ENCODE data around the gene BLVRB.
"Not testable (repeated sequence)": the region's sequence is repeated elsewhere in the genome, so short reads cannot be mapped to it uniquely, and the experiment has no call there.

The BLVRB gene

DNA sequence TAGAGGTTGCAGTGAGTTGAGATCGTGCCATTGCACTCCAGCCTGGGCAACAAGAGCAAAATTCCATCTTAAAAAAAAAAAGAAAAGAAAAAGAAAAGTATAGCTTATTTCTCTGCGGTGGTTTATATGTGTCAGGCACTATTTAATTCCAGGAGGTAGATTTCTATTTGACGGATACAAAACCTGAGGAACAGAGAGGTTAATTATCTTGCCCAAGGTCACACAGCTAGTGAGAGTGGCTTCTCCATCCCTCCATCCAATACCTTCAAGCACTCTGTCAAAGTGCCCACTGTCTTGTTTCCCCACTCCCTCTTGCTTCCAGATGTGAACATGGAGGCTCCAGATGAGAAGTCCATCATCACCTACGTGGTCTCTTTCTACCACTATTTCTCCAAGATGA, 36.1 kb upstream of the BLVRB start:
- Histone ChIP-seq H3K36me3 (ENCODE audit: control insufficient read depth in 4 of 4, insufficient read depth in 4 of 4, low read length in 3 of 4) (no peaks in the 10 kb centered on the region), H3K4me1 (ENCODE audit: control extremely low read depth in 1 of 4, control insufficient read depth in 4 of 4, insufficient read depth in 4 of 4, low read length in 3 of 4) (no peaks in the 10 kb centered on the region), H3K9me3 (ENCODE audit: control extremely low read depth in 1 of 5, control insufficient read depth in 4 of 5, insufficient read depth in 2 of 5, low read depth in 1 of 5, low read length in 4 of 5) (no peaks in the 10 kb centered on the region), H3K27me3 (replicated peaks in 2 of 5; ENCODE audit: control insufficient read depth in 4 of 5, insufficient read depth in 5 of 5, low read length in 4 of 5) (peaks cover 0 to 5% (median 2%) of the 10 kb centered on the region in 5 experiments), H3K4me3 (ENCODE audit: control insufficient read depth in 1 of 7, extremely low read depth in 1 of 7, insufficient read depth in 4 of 7, low read depth in 2 of 7, low read length in 6 of 7) (no peak overlapping the region), H3K27ac (ENCODE audit: insufficient read depth in 1 of 2, low read depth in 1 of 2, low read length in 2 of 2, poor library complexity in 1 of 2, severe bottlenecking in 2 of 2) (no peak overlapping the region)
- WGBS (ENCODE audit: insufficient coverage): 100% methylated on average over 1 of the region's 4 CpGs
- POLR2A ChIA-PET: no interaction called here
- CTCF ChIA-PET: no interaction called here
- DNase-seq: no peak

DNA sequence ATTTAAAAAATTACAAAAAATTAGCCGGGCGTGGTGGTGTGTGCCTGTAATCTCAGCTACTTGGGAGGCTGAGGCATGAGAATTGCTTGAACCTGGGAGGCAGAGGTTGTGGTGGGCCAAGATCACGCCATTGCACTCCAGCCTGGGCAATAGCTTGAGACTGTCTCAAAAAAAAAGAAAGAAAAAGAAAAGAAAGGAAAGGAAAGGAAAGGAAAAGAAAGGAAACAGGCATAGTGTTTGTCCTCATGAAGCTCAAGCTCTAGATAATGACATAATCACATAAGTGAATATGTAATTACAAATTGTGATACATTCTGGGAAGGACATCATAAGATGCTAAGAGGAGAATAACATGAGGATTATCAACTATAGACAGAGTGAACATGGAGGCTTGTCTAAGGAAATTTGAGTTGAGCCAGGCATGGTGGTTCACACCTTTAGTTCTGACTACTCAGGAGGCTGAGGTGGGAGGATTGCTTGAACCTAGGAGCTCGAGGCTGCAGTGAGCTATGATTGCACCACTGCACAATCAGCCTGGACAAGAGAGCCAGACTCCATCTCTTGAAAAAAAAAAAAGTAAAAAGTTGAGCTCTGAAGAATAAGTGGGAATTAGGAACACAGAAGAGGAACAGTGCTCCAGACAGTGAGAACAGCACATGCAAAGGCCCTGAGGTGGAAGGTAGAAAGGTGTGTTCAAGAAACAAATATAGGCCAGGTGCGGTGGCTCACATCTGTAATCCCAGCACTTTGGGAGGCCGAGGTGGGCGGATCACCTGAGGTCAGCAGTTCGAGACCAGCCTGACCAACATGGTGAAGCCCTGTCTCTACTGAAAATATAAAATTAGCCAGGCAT, 35.4 kb upstream of the BLVRB start:
- H3K27ac ChIP-seq (ENCODE audit: insufficient read depth in 1 of 2, low read depth in 1 of 2, low read length in 2 of 2, poor library complexity in 1 of 2, severe bottlenecking in 2 of 2); H3K27me3 ChIP-seq (replicated peaks in 2 of 5; ENCODE audit: control insufficient read depth in 4 of 5, insufficient read depth in 5 of 5, low read length in 4 of 5); H3K36me3 ChIP-seq (ENCODE audit: control insufficient read depth in 4 of 4, insufficient read depth in 4 of 4, low read length in 3 of 4); DNase-seq; POLR2A ChIA-PET; H3K4me1 ChIP-seq (ENCODE audit: control extremely low read depth in 1 of 4, control insufficient read depth in 4 of 4, insufficient read depth in 4 of 4, low read length in 3 of 4); H3K4me3 ChIP-seq (ENCODE audit: control insufficient read depth in 1 of 7, extremely low read depth in 1 of 7, insufficient read depth in 4 of 7, low read depth in 2 of 7, low read length in 6 of 7); H3K9me3 ChIP-seq (ENCODE audit: control extremely low read depth in 1 of 5, control insufficient read depth in 4 of 5, insufficient read depth in 2 of 5, low read depth in 1 of 5, low read length in 4 of 5): not testable (repeated sequence)
- CTCF ChIA-PET: interaction anchor here (1.3 to 1.7 kb wide), 3 partner anchors 9 to 21 kb away, joined by 3 to 5 read pairs (median 5); no protein-coding TSS in a partner anchor
- WGBS (ENCODE audit: insufficient coverage): 95% methylated on average over 7 of the region's 8 CpGs

DNA sequence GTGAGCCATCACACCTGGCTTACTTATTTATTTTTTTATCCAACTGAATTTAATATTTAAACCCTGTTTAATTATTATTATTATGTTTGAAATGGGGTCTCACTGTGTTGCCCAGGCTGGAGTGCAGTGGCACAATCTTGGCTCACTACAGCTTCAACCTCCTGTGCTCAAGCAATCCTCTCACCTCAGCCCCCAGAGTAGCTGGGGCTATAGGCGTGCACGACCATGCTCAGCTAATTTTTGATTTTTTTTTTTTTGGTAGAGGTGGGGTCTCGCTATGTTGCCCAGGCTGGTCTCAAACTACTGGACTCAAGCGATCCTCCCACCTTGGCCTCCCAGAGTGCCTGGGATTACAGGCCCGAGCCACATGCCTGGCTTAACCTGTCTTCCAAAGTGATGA, 33.8 kb upstream of the BLVRB start:
- no peaks in the 10 kb centered on the region for H3K4me1 ChIP-seq (ENCODE audit: control extremely low read depth in 1 of 4, control insufficient read depth in 4 of 4, insufficient read depth in 4 of 4, low read length in 3 of 4)
- POLR2A ChIA-PET: no interaction called here
- CTCF ChIA-PET: interaction anchor here (0.9 to 1.7 kb wide), 4 partner anchors 11 to 22 kb away, joined by 3 to 5 read pairs (median 4); no protein-coding TSS in a partner anchor
- H3K27me3 ChIP-seq (replicated peaks in 2 of 5; ENCODE audit: control insufficient read depth in 4 of 5, insufficient read depth in 5 of 5, low read length in 4 of 5): peaks cover 0 to 5% (median 4%) of the 10 kb centered on the region in 5 experiments
- H3K27ac ChIP-seq (ENCODE audit: insufficient read depth in 1 of 2, low read depth in 1 of 2, low read length in 2 of 2, poor library complexity in 1 of 2, severe bottlenecking in 2 of 2): no peak overlapping the region
- H3K36me3 ChIP-seq (ENCODE audit: control insufficient read depth in 4 of 4, insufficient read depth in 4 of 4, low read length in 3 of 4): no peaks in the 10 kb centered on the region
- WGBS (ENCODE audit: insufficient coverage): 92% methylated on average over 5 of the region's 5 CpGs
- DNase-seq: no peak
- H3K9me3 ChIP-seq (ENCODE audit: control extremely low read depth in 1 of 5, control insufficient read depth in 4 of 5, insufficient read depth in 2 of 5, low read depth in 1 of 5, low read length in 4 of 5): no peaks in the 10 kb centered on the region
- no peak overlapping the region for H3K4me3 ChIP-seq (ENCODE audit: control insufficient read depth in 1 of 7, extremely low read depth in 1 of 7, insufficient read depth in 4 of 7, low read depth in 2 of 7, low read length in 6 of 7)

DNA sequence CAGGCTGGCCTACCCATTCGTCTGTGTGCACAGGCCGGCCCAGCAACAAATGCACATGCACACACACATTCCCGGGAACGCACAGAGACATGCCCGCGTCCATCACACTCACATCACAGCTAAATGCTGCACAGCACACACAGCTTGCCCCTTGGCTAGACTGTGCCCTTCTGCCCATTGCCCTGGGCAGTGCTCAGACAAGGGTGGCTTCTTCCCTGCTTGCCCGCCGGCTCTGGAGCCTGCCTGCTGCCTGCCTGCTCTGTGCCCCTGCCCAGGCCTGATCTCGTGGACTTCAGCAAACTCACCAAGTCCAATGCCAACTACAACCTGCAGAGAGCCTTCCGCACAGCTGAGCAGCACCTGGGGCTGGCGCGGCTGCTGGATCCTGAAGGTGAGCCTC, 31.7 kb upstream of the BLVRB start:
- Histone ChIP-seq H3K27me3 (replicated peaks in 2 of 5; ENCODE audit: control insufficient read depth in 4 of 5, insufficient read depth in 5 of 5, low read length in 4 of 5) (peaks cover 0 to 17% (median 4%) of the 10 kb centered on the region in 5 experiments), H3K4me3 (ENCODE audit: control insufficient read depth in 1 of 7, extremely low read depth in 1 of 7, insufficient read depth in 4 of 7, low read depth in 2 of 7, low read length in 6 of 7) (no peak overlapping the region), H3K9me3 (ENCODE audit: control extremely low read depth in 1 of 5, control insufficient read depth in 4 of 5, insufficient read depth in 2 of 5, low read depth in 1 of 5, low read length in 4 of 5) (peaks cover 0 to 10% (median 3%) of the 10 kb centered on the region in 5 experiments), H3K27ac (ENCODE audit: insufficient read depth in 1 of 2, low read depth in 1 of 2, low read length in 2 of 2, poor library complexity in 1 of 2, severe bottlenecking in 2 of 2) (no peak overlapping the region), H3K4me1 (ENCODE audit: control extremely low read depth in 1 of 4, control insufficient read depth in 4 of 4, insufficient read depth in 4 of 4, low read length in 3 of 4) (no peaks in the 10 kb centered on the region), H3K36me3 (ENCODE audit: control insufficient read depth in 4 of 4, insufficient read depth in 4 of 4, low read length in 3 of 4) (no peaks in the 10 kb centered on the region)
- ChIA-PET POLR2A (no interaction called here), CTCF (no interaction called here)
- WGBS (ENCODE audit: insufficient coverage): 100% methylated on average over 7 of the region's 12 CpGs
- no peak for DNase-seq

DNA sequence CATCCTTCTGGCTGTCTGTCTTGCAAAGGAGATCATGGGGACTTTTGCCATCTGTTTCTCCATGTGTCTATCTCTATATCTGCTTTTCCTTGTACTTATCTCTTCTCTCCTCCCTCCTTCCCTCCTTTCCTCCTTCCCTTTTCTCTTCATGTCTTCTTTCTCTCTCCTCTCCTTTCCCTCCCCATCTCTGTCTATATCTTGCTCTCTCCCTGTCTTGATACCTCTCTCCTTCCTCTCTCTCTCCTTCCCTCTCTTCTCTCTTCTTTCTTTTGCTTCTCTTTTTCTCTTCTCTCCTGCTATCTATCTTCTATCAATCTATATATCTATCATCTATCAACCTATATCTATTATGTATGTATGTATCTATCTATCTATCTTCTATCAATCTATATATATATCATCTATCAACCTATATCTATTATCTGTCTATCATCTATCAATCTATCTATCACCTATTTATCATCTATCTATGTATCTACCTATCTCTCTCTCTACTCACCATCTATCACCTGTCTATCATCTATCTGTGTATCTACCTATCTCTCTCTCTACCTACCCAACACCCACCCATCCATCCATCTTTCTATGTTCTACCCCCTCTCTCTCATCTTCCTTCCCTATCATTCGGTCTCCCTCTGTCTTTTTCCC, 28.8 kb upstream of the BLVRB start:
- 71% methylated on average over 1 of the region's 1 CpG for WGBS (ENCODE audit: insufficient coverage)
- DNase-seq: no peak

DNA sequence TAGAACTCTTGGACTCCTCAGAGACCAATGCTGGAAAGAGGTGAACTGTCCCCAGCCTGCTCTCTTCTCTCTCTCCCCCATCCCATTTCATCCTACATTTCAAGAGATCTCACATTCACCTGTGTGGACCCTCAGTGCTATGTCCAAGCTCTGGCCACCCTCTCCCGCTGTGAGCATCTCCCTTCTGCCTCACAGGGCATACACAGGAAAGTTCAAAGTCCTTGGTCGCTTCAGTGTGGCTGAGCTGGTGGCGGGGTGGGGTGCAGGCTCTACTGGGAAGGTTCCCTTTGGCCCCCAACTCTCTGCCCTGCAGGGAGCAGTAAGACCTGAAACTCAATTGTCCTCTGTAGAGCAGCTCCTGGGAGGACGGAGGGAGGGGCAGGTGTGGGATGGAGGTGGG, 28.2 kb upstream of the BLVRB start:
- H3K36me3 ChIP-seq (ENCODE audit: control insufficient read depth in 4 of 4, insufficient read depth in 4 of 4, low read length in 3 of 4): no peaks in the 10 kb centered on the region
- POLR2A ChIA-PET: interaction anchor here (0.7 kb wide), 1 partner anchor 29 kb away, joined by 3 read pairs; no protein-coding TSS in a partner anchor
- no peak for DNase-seq
- CTCF ChIA-PET: interaction anchor here (1.5 kb wide), 1 partner anchor 9 kb away, joined by 4 read pairs; no protein-coding TSS in a partner anchor
- H3K4me1 ChIP-seq (ENCODE audit: control extremely low read depth in 1 of 4, control insufficient read depth in 4 of 4, insufficient read depth in 4 of 4, low read length in 3 of 4): no peaks in the 10 kb centered on the region
- peaks cover 0 to 20% (median 3%) of the 10 kb centered on the region in 5 experiments for H3K9me3 ChIP-seq (ENCODE audit: control extremely low read depth in 1 of 5, control insufficient read depth in 4 of 5, insufficient read depth in 2 of 5, low read depth in 1 of 5, low read length in 4 of 5)
- H3K27me3 ChIP-seq (replicated peaks in 2 of 5; ENCODE audit: control insufficient read depth in 4 of 5, insufficient read depth in 5 of 5, low read length in 4 of 5): peaks cover 0 to 32% (median 3%) of the 10 kb centered on the region in 5 experiments
- H3K4me3 ChIP-seq (ENCODE audit: control insufficient read depth in 1 of 7, extremely low read depth in 1 of 7, insufficient read depth in 4 of 7, low read depth in 2 of 7, low read length in 6 of 7): no peak overlapping the region
- 100% methylated on average over 1 of the region's 4 CpGs for WGBS (ENCODE audit: insufficient coverage)
- H3K27ac ChIP-seq (ENCODE audit: insufficient read depth in 1 of 2, low read depth in 1 of 2, low read length in 2 of 2, poor library complexity in 1 of 2, severe bottlenecking in 2 of 2): no peak overlapping the region

More for the DNA sequence above, 28.8 kb upstream of the BLVRB start:
- no peak overlapping the region for H3K4me3 ChIP-seq (ENCODE audit: control insufficient read depth in 1 of 7, extremely low read depth in 1 of 7, insufficient read depth in 4 of 7, low read depth in 2 of 7, low read length in 6 of 7)
- H3K4me1 ChIP-seq (ENCODE audit: control extremely low read depth in 1 of 4, control insufficient read depth in 4 of 4, insufficient read depth in 4 of 4, low read length in 3 of 4): no peaks in the 10 kb centered on the region
- no peaks in the 10 kb centered on the region for H3K36me3 ChIP-seq (ENCODE audit: control insufficient read depth in 4 of 4, insufficient read depth in 4 of 4, low read length in 3 of 4)
- CTCF ChIA-PET: interaction anchor here (1.5 kb wide), 1 partner anchor 8 kb away, joined by 4 read pairs; no protein-coding TSS in a partner anchor
- H3K9me3 ChIP-seq (ENCODE audit: control extremely low read depth in 1 of 5, control insufficient read depth in 4 of 5, insufficient read depth in 2 of 5, low read depth in 1 of 5, low read length in 4 of 5): peaks cover 0 to 20% (median 3%) of the 10 kb centered on the region in 5 experiments
- no peak overlapping the region for H3K27ac ChIP-seq (ENCODE audit: insufficient read depth in 1 of 2, low read depth in 1 of 2, low read length in 2 of 2, poor library complexity in 1 of 2, severe bottlenecking in 2 of 2)
- peaks cover 0 to 27% (median 2%) of the 10 kb centered on the region in 5 experiments for H3K27me3 ChIP-seq (replicated peaks in 2 of 5; ENCODE audit: control insufficient read depth in 4 of 5, insufficient read depth in 5 of 5, low read length in 4 of 5)
- POLR2A ChIA-PET: no interaction called here

All from common myeloid progenitor, CD34-positive (primary cell).